Glomerular endothelial cell (primary cell): Measurements from ENCODE around the gene NEU2. TPM values are rescaled to one million over a fixed set of nuclear protein-coding genes. Genes with fewer than 3 reads are reported as not detected.

Source experiments
- DNase-seq: peaks from one replicate; pipeline ENCODE4 v3.0.0-alpha.2; 2011; ENCODE audit warnings: low read depth, low spot score; ENCODE audit errors: extremely low read depth
- total RNA-seq: library from RNA; depleted of rRNA; stranded (reverse); fragments of >200 nt; gene quantifications from 2 replicates; pipeline ENCODE4 v1.2.3, GENCODE V29; 2015

NEU2 gene
- total RNA-seq, result not detected in 2 replicates

DNA sequence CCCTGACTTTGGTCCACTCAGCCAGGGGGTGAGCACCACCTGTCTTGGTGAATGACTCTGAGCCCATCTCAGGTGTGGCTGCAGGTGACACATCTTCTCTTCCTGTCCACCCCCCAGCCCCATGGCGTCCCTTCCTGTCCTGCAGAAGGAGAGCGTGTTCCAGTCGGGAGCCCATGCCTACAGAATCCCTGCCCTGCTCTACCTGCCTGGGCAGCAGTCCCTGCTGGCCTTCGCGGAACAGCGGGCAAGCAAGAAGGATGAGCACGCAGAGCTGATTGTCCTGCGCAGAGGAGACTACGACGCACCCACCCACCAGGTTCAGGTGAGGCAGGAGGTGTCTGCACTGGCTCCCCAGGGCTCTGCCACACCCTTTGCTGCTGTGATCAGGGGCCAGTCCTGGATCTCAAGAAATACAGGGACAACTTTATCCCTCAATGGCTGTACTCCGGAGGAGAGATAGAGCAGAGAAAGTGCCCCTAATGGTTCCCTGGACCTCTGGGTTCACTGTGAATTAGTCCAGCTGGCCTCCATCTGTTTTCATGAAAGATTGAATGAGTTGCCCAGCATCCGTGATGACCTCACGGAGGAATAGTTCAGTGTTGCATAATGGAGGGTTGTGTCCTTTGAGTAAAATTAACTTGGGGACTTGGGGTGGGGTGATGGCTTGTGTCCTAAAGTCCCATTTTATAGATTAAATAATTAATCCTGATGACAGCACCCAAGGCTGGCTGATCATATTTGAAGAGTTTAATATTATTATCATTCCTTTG is at the start of gene NEU2:
Gene NEU2, plus strand, starts transcription at position 122 of the 770 bp plus-strand sequence. Its CDS starts 0 bp downstream, at position 122.
- no peak for DNase-seq

DNA sequence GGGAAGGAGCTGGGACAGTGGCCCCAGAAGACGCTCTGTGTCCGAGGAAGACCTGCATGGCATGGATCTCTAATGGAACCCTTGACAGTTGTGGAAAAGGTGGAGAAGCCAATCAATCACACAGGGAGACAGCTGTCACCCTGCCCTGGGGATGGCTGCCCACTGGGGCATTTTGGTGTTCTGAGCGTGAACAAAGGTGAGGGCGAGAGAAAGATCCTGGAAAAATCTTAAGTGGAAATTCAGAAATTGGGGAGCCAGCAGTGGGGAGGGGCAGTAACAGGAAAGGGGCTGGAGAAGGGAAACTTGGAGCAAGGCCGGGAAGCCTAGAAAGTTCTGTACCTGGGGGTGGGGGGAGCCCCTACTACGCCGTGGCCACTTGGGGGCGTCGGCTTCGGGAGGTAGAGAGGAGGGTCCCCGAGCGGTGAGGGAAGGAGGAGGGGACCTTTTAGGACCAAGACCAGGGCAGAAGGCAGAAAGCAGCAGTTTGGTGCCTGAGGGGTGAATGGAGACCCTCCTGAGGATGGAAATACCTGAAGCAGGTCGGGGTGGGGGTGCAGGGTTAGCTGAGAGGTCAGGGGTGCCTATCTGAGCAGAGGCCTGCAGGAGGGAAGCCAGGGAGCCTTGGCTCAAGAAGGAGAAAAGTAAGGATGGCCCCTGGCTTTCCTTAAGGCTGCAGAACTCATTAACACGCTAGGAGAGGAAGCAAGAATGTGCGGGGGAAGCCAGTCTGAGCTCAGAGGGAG is 49.4 kb upstream of the NEU2 start:
- DNase-seq, result no peak

DNA sequence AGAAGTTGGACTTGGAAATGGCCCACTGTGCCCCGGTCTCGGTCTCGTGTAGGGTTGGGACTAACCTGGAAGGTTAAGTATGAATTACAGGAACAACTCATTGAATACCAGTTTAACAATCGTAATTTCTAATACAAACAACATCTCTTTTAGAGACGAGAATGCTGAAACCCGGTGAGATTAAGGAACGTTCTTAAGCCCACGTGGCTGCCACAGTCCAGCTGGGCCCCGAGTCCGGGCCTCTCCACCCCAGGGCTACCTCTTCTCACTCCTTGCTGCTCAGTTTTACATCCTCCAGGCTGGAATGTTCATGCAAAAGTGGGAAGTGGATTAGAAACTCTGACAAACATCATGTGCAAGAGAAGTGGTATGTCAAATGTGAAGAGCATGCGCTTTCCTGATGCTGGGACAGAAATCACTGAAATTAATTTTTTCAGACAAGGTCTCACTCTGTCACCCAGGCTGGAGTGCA is 48.8 kb upstream of the NEU2 start:
- no peak for DNase-seq

DNA sequence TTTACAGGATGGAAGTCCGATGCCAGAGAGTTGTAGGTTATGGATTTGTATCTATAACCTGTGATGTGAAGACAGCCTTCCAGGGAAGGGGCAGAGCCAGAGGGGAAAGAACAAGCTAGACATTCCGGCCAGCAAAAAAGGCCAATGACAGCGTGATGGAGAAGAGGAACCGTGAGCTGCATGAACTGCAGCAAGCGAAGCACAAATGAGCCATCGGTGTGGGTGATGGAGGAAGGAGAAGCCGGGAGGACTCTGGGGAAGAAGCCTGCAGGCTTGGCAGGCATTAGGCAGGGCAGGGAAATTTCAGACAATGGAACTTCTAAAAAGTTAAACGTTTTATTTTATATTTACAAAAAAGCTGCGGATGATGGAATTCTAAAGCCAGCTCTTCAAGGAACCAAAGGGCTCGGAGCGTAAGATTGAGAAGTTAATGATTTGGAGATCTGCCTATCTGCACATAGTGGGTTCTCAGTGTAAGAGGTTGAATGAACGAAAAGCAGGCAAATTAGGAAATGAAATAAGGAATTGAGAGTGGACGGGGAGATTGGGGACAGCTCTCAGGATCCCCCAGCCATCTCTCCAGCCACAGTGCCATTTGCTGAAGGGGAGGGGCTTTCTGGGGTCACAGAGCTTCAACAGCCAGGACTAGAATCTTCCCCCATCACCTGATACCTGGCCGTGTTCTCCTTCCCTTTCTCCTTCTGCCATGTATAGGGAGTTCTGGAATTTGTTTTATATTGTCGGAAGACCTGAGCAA is 47.8 kb upstream of the NEU2 start:
- no peak for DNase-seq

DNA sequence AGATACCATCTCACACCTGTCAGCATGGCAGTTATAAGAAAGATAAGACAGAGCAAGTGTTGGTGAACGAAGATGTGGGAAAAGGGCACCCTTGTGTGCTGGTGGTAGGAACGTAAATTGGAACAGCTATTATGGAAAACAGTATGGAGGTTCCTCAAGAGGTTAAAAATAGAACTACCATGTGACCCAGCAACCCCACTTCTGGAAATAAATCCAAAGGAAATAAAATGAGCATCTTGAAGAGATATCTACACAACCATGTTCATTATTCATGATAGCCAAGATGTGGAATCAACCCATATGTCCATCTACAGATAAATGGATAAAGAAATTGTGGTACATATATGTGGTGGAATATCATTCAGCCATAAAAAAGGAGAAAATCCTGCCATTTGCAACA is 46.3 kb upstream of the NEU2 start:
- DNase-seq, result no peak

DNA sequence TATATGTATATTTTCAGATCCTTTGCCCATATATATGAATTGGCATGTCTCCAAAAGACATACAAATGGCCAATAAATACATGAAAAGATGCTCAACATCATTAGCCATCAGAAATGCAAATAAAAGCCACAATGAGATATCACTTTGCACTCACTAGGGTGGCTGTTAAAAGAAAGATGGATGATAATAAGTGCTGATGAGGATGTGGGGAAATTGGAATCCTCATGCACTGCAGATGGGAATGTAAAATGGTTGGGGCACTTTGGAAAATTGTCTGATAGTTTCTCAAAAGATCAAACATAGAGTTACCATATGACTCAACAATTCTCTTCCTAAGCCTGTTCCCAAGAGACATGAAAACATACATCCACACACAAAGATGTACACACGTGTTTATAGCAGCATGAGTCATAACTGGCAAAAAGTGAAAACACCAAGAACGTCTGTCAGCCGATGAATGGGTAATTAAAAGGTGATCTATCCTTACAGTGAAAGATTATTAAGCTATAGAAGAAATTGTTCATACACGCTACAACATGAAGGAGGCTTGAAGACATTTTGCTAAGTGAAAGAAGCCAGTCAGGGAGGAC is 39.1 kb upstream of the NEU2 start:
- no peak for DNase-seq

DNA sequence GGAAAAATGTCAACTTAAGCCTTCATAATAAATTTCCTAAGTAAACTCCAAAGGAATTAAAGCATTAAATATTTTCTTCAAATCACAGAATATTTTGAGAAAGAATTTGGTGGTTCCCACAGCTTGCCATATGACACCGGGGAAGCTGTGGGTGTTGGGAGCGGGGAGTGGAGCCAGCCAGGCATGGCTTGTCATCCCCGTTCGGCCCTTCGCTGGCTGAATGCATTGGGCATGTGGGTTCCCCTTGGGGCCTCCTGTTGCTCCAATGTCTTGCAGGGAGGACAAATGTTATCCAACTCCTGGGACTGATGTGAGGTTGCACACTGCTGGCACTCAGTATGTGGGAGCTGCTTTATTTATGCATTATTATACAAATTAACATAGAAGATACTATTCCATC is 38.0 kb upstream of the NEU2 start:
- DNase-seq, result no peak

DNA sequence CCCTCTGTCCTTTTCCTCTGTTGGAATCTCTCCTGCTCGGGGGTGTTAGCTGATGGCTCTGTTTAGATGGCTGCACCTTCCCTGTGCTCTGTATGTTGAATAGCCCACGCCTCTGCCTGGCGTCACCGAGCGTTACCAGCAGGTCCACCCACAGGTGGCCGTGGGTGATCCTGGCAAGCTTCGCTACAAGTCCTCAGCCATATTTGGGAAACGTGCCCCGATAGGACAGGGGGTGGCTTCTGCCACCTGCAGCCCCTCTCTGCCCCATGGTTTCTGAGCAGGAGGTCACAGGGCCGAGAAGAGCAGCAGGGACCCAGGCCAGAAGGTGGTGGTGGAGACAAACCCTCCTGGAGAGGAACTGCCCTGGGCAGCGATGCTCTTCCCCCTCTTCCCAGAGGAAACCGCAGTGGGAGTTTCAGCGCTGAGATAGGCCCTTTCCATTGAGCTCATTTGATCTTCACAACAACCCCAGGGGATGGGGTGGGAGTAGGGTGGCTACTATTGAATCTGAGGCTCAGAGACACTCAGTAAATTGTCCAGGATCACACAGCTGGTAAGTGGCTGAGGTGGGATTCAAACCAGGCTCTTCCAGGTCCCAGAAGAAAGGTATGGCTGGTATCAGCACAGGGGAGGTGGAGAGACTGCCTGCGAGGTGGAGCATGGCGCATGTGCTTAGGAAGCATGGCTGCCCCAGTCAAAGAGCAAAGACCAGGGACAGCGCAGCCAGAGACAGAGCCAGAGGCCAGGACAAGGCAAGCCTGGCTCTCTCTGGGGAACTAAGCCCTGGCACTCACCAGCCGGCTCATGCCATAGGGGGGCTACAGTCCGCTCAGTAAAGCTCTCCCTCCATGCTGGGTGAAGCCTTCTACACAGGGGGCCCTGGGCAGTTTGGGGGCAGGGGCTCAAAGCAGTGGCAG is 34.5 kb upstream of the NEU2 start:
- DNase-seq, result no peak

DNA sequence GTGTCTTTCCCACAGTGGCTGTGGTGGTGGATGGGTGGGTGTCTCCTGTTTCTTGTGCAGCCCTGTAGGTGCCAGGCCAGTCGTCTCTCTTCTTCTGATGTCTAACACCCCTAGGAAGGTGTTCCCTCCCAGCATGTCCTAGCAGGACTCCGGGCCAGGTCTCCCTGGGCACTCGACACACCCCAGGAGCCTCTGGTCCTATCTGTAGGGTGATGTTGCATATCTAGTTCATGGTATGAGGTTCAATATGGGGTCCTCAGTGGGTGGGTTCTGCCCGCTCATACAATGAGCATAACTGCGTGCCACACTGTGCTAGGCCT is 33.8 kb upstream of the NEU2 start:
- DNase-seq, result no peak

DNA sequence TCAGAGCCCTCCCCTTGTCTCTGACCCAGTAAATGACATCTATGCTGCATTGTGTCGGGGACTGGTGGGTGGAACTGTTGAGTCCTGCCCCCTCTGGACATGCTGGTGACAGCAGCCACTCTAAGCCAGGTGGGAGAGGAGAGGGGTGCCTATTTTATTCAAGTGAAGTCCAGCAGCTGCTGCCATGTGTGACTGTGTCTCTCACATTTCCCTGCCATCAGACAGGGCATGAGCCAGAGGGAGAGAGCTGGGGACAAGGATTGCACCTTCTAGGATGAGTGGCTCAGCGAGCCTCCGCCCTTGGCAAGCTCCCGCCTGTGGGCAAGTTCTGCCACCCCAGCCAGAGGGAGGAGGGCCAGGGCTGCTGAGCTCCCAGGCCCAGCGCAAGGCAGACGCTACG is 33.1 kb upstream of the NEU2 start:
- no peak for DNase-seq

DNA sequence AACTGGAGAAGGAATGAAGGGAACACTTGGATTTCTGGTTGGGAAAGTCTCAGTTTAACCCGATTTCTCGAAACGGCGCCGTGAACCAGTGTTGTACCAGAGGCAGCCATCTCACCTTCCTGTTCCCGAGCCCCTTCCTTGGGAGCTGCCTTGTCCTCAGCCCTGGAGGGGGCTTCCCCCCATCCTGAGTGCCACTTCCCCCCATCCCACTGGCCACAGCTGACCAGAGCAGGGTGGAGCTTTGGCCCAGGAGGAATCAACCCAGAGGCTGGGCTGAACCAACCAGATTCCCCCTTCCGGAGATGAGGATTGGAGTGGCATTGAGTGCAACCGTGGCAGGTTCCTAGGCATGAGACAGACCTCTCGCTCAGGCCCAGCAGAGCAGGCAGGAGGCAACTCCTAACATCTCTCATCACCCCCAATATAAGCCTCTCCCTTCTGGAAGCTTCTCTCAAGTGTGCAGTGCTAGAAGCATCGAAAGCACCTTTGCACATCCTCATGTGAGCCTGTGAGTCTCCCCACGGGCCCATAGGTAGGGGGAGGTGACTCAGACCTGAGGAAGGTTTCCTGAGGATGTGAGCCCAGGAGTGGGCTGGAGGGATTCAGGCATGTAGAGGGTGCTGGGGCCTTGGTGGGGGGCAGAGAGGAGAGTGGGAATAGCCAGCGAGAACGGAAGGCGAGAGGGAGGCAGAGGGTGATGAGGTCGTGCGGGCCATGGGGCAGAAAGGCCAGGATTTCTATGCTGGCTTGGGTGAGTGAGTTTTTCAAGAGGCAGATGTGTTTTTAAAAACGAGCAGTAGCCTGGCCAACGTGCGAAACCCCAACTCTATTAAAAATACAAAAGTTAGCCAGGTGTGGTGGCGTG is 31.4 kb upstream of the NEU2 start:
- no peak for DNase-seq

DNA sequence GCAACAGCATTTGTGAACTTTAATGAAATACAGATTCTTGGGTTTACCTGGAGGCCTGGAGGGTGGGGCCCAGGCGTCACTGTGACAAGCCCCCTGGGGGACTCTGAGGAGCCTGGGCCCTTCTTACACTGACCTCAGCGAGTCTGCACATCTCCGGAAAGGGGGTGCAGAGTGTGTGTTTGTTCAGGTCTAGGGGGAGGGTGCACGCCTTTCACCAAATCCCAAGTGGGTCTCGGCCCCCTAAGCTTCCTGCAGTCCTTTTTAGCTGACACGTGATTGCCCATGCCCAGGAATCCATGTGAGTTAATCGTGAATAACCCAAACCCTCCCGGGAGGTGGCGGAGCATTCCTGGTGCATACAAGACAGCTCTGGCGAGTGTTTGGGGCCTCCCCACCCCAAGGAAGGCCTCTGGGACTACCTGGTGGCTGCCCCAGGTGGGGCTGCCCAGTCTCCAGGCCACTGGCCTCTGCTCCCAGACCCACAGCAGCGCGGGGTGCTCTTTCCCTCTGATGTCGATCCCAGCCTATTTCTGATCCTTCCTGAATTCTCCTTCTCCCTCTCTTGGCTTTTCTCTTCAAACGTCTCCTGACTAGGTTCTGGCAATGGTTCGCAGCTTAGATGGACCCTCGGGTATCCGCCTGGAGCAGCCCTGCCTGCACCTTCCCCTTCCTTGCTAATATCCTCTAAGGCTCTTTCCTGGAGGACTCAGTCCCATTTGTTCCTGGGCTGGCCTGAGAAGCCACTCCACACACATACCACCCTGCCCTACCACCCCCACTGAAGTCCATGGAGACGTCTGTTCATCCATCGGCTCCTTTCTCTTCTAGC is 29.4 kb upstream of the NEU2 start:
- no peak for DNase-seq

DNA sequence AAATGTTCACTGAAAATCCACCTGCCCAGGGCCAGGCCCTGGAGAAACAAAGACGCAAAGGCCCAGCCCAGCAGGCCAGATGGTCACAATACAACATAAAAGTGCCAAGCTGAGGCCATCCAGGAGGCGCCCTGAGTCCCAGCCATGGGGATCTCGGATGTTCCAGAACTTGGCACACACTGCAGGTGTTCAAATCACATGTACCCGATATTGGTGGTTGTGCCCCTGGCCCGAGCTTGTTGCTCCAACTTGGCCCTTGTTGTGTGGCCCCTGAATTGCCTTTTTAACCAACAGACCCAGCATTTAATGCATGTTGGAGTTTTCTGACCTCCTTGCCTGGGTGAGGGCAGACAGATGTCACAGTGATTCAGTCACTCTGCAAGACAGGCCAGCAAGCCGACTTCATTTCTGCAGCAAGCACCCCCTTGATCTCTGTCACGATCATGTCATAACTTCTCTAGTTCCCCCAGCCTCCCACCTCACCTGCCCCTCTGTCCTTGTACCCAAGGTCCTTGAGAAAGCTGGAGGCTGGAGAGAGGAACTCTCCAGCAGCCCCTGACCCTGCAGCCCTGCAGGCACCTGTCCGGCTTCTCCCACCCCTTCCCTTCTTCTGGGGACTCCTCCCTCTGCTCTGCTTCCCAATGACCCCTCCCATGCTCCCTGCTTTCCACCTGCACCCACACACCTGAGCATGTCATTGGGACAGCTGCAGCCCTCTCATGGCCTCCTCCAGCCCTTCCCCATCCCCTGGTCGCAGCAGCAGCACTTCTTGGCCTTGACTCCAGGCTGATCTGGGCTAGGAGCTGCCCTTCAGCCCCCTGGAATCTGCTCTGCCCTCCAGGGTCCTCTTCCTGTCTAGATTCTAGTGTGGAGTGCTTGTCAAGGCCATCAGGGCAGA is 28.6 kb upstream of the NEU2 start:
- no peak for DNase-seq

DNA sequence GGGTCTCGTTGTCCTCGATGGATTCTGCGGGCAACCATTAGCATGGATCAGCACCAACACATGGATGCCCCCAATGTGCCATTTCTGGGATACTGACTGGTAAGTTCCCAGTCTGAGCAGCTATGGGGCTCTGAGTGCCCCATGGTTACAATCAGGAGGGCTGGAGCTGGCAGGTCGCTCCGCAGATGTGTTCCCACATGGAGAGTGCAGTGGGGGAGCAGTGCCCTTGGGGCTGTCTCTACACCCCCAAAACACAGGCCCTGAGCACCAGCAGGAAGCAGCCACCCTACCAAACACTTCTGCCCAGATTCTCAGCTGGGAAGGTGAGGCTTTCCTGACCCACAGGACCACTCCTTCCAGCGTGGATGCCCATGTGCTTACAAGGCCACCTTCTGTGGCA is 27.4 kb upstream of the NEU2 start:
- no peak for DNase-seq

DNA sequence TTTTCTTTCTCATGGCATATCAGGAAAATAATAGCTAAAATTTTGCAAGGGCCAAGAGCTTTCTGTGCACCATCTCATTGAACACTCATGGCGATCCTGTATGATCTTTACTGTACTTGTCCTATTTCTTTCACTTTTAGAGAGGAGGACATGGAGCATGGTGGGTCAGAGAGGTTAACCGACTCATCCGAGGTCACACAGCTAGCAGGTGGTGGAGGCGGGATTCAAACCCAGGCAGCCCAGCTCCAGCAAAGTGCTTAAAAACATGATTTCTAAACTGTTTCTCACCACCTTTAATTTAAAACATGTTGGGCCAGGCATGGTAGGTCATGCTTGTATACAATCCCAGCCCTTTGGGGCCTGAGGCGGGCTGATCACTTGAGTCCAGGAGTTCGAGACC is 25.8 kb upstream of the NEU2 start:
- no peak for DNase-seq

DNA sequence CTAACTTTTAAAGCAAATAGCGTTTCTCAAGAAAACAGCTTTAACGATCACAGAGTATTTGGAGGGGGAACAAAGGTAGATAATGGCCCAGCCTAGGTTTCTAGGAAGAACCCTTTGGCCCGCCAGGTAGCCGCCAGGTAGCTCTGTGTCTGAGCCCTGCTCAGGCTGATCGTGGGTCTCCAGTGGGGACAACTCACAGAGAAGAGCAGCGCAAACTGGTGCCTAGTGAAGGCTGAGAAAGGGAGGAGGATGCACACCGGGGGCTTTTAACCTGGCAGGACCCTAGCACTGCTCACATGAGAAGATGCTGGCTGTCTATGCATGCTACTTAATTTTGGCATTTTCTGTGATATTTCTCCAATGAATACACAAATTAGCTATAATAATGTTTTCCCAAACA is 25.2 kb upstream of the NEU2 start:
- no peak for DNase-seq

DNA sequence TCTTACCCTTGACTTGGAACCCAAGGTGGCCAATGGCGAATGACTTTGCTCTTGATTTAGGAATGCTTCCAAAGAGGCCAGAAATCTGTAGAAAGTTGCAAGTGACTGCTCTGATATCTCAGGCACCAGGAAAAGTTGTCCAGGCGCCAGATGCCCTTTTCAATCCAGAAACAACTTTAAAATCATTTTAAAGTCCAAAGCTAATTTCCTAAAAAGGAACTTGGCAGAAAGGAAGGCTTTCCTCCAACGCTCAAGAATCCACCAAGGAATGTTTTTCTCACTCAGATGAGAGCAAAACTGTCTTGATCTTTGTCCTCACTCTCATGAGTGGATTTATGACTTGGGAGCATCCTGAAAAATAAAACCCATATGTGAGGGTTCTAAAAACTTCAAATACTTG is 24.7 kb upstream of the NEU2 start:
- DNase-seq, result no peak
